IPS-18c (cell line): ENCODE results near the gene ADD3.
"Not testable (repeated sequence)": the region's sequence is repeated elsewhere in the genome, so short reads cannot be mapped to it uniquely, and the experiment has no call there.

Experiments used
- H3K4me3 ChIP-seq: 2 replicates; pipeline ENCODE4 v1.7.0; 2013; ENCODE audit warnings: low read depth, mild to moderate bottlenecking, low read length, moderate library complexity; ENCODE audit not compliant: insufficient read depth
- H3K9me3 ChIP-seq: one replicate; pipeline ENCODE4 v1.6.1; 2013; ENCODE audit warnings: mild to moderate bottlenecking, low read length, moderate library complexity; ENCODE audit not compliant: control insufficient read depth, insufficient read depth

The ADD3 gene

GRCh38 chr10:110103921-110104461, 96.2 kb downstream of the ADD3 start:
- Histone ChIP-seq H3K4me3 (no peak overlapping the region), H3K9me3 (no peaks in the 10 kb centered on the region)

DNA sequence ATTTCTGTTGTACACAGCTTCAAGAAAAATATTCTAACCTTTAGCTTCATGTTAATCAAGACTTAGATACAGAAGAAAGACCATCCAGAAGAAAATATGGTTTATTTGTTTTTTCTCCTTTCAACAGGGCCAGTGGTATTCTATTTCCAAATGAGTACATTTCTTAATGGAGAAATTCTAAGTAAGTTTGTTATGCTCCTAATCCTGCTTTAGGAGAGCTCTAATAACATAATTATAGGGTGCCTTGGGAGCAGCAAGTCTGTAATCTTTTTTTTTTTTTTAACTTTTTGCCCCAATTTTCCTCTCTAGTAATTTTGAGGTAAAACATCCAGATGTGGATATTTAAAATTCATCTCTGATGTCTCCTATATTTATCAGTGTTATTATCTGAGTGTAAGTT, 98.1 kb downstream of the ADD3 start:
- Histone ChIP-seq H3K4me3 (no peak overlapping the region), H3K9me3 (no peaks in the 10 kb centered on the region)

- Histone ChIP-seq H3K9me3 (no peaks in the 10 kb centered on the region), H3K4me3 (no peak overlapping the region)
Measured at GRCh38 chr10:110107430-110107829, 99.6 kb downstream of the ADD3 start.

DNA sequence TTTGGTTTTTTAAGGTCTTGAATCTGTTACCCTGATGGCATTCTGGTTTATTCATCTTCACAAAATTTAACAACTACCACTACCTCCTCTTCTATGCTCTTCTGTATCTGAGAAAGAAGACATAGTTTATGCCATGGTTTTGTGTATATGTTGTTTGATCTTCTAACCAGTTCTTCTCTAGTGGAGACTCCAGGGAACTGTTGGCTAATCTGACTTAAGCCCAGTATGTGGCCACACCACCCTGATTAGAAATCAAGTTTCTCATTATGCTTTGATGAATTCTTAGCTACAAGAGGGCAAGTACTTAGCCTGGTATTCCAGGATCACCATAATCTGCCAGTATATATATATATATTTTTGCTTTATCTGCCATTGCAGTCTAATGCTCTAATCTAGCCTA, 100.1 kb downstream of the ADD3 start:
- Histone ChIP-seq H3K9me3 (no peaks in the 10 kb centered on the region), H3K4me3 (no peak overlapping the region)

DNA sequence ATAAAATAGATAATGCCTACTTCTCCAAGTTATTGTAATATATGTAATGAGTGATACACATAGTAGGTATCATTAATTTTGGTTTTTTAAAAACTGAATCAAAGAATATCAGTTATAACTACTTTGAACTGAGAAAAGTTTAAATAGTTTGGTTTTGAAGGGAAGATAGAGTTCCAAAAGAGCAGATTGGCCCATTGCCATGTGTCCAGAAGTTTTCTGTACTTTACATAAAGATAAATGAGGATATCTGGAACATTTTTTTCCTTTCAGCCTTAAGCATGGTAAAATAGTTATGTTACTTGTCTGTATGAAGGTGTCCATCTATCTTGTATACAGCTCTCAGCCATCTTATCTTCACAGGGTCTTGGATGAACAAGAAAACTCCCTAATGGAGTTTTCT, 101.7 kb downstream of the ADD3 start:
- no peak overlapping the region for H3K4me3 ChIP-seq
- no peaks in the 10 kb centered on the region for H3K9me3 ChIP-seq

- no peaks in the 10 kb centered on the region for H3K9me3 ChIP-seq
Measured at GRCh38 chr10:110110338-110110737, 102.6 kb downstream of the ADD3 start.

GRCh38 chr10:110113670-110114337, 106.0 kb downstream of the ADD3 start:
- no peaks in the 10 kb centered on the region for H3K9me3 ChIP-seq
- H3K4me3 ChIP-seq: no peak overlapping the region

More at GRCh38 chr10:110110338-110110737, 102.6 kb downstream of the ADD3 start:
- H3K4me3 ChIP-seq: no peak overlapping the region

DNA sequence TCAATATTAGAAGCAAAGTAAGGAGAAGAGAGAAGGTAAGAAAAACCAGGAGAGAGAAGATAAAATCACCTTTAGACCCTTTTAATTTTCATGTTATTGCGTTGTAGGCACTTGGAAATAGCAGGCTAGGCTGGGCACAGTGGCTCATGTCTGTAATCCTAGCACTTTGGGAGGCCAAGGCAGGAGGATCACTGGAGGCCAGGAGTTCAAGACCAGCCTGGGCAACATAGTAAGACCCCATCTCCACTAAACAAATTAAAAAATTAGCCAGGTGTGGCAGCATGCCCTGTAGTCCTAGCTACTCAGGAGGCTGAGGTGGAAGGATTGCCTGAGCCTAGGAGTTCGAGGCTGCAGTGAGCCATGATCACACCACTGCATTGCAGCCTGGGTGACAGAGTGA, 106.9 kb downstream of the ADD3 start:
- not testable (repeated sequence) for H3K9me3 ChIP-seq, H3K4me3 ChIP-seq

GRCh38 chr10:110115784-110116520, 108.2 kb downstream of the ADD3 start:
- H3K9me3 ChIP-seq: no peaks in the 10 kb centered on the region
- H3K4me3 ChIP-seq: no peak overlapping the region

DNA sequence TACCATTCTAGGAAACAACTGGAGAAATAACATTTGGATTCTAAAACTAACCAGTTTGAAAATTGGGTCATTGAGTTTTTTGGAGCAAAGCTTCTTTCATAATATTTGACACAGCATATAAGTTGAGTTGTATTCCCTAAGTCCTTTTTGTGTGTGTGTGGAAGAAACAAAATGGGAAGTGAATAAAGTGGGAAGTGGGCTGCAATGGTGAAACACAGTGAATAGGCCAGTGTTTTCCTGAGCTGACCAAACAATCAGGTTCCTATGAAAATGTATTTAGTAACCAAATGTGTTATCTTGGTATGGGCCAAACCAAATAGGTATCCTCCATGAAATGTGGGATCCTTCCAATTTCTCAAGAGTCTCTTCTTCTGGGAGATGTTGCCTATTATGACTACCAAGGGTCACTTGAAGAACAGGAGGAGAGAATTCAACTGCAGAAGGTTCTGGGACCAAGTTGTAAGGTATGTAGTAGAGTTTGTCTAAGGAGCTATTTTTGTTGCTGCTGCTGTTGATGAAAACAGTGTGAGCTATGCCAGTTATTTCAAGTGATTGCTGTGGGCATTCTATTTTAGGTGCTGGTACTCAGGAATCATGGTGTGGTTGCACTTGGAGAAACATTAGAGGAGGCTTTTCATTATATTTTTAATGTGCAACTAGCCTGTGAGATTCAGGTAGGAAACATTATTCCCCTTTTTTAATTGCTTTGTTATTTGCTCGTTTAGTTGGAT, 111.3 kb downstream of the ADD3 start:
- Histone ChIP-seq H3K4me3 (no peak overlapping the region), H3K9me3 (no peaks in the 10 kb centered on the region)

DNA sequence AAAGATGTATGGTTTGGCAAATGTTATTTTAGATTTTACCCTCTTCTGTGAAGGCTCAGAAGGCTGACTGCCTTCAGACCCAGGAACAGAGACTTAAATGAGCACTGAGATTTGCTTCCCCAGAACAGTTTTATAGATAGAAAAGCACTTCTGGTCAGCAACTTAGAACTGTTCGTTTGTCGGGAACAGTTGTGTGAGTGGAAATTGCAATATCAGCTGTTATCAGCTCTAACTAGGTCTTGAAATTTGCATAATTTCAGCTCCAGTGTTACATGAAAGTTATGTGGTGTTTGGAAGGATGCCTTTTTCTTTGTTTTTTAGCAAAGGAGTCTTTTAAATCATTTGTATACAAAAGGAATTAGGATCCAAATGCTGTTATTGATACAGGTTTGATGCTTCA, 115.8 kb downstream of the ADD3 start:
- no peak overlapping the region for H3K4me3 ChIP-seq
- H3K9me3 ChIP-seq: no peaks in the 10 kb centered on the region

DNA sequence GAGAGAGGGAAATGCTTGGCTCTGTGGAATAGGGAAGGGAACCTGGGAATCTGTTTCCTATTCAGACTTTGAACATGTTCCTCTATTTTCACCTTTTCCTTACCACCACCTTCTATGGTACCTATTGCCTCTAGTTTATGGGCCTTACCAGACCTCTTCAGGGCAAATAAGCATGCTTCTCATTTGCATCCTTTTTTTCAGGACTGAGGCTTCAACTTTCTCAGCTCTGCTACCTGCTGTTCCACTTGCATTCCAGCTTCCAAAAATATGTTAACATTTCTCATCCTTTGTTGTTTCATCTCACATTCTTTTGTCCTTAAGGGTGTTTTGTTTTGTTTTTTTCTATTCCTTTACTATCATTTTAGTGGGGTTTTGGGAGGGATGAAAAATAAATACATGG, 121.7 kb downstream of the ADD3 start:
- no peaks in the 10 kb centered on the region for H3K9me3 ChIP-seq
- no peak overlapping the region for H3K4me3 ChIP-seq

DNA sequence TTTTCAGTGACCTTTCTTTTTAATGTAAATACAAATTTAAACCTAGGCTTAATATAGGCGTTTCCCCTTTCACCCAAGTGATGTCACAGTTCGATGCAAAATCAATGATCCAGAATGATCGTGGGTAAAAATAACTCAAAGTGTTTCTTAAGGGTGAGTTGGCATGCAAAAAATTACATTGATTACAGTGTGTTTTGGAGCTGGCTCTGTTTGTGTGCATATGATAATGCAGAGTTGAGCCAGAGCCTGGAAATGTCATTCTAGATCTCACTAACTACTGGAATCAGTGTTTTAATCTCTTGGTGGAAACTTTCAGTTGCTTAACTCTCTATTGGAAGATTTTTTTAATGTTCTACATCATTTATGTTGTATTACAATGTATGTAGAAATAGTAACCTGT, 127.1 kb downstream of the ADD3 start:
- Histone ChIP-seq H3K4me3 (no peak overlapping the region), H3K9me3 (no peaks in the 10 kb centered on the region)

- not testable (repeated sequence) for H3K4me3 ChIP-seq, H3K9me3 ChIP-seq
Measured at GRCh38 chr10:110135836-110136235, 128.1 kb downstream of the ADD3 start.

GRCh38 chr10:110137142-110137545, 129.4 kb downstream of the ADD3 start:
- Histone ChIP-seq H3K4me3 (no peak overlapping the region), H3K9me3 (no peaks in the 10 kb centered on the region)

DNA sequence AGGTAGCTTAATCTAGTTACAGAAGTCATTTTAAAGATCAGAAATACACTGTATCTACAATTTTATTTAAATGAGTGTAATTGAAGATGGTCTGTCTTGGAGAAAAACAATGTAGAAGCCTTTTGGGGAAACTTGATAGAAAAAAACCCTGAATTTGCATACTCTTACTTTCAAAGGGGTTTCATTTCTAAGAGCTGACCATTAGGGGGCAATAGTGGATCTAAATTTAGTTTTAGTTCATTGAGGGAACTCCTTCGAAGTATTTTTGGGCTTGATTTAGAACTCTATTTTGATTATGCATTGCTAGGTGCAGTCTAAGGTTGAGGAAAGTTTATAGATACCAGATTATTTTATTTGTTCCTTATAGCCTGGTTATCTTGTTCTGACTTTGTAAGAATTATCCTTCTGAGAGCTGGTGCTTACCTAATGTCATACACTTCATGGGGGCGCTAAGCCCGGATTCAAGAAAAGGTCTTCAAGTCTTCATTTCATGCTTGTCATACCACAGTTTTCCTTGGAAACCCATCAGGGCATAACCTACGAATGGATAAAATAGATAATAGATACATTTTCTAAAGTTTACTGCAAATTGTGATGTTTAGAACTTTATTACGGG, 130.5 kb downstream of the ADD3 start:
- Histone ChIP-seq H3K9me3 (no peaks in the 10 kb centered on the region), H3K4me3 (no peak overlapping the region)

DNA sequence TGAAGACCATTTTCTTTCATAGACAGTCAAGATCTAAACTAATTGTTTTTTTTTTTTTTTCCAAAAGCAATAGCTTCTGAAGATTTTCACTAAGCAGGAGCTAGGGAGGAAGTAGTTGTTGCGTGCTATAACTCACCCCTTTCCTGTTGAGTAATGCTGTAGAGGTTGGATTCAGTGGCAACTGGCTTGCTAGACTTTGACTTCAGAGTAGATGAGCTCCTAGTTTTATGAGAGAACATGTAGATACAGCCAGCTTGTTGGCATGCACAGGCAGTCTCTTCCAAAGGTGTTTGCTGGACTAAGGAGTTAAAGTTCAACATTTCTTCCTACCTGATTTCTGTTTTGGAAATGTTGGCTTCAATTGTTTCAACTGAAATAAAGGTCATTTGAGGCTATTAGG, 133.4 kb downstream of the ADD3 start:
- Histone ChIP-seq H3K4me3 (no peak overlapping the region), H3K9me3 (no peaks in the 10 kb centered on the region)
